SK-N-SH (cell line): ENCODE results near the gene RGL4. TPM values are rescaled to one million over a fixed set of nuclear protein-coding genes. Genes with fewer than 3 reads are reported as not detected.

Source experiments
- CTCF ChIA-PET: fragments of 300-600, 350-600 bp; formaldehyde crosslinking; extraction: SDS; loops from one replicate; lab custom pipeline; 2021; lab: Yijun Ruan, JAX
- POLR2A ChIA-PET: fragments of 350-600 bp; sonication (Branson Sonifier 250); formaldehyde crosslinking; extraction: SDS; loops from one replicate; lab custom pipeline; 2020; ENCODE audit warnings: antibody characterized with exemption, inconsistent platforms; lab: Yijun Ruan, JAX
- DNase-seq: peaks from one replicate; pipeline ENCODE4 v3.0.0; 2012
- H2AFZ ChIP-seq: fragments of 200-600 bp; sonication (generic); 2 replicates; pipeline ENCODE4 v1.8.1; 2016; ENCODE audit warnings: antibody characterized with exemption, mild to moderate bottlenecking, low read depth
- H3F3A ChIP-seq: fragments of 200-600 bp; sonication (generic); replicated peaks from 2 replicates; pipeline ENCODE3; 2016; ENCODE audit warnings: antibody characterized with exemption, mild to moderate bottlenecking; ENCODE audit not compliant: insufficient read depth
- H3K27ac ChIP-seq, 2 experiments: fragments of 200-500 bp in 1 of 2; fragments of 200-600 bp in 1 of 2; sonication (Bioruptor generic) in 1 of 2; sonication (generic), shearing (Covaris generic) in 1 of 2; 2 replicates each; pipeline versions ENCODE4 v1.5.1 to v1.6.1; 2014 to 2016; ENCODE audit warnings: low read depth in 2 of 2, inconsistent platforms in 1 of 2, low read length in 1 of 2, mild to moderate bottlenecking in 1 of 2, mixed read lengths in 1 of 2
- H3K27me3 ChIP-seq: fragments of 200-600 bp; sonication (generic), shearing (Covaris generic); 2 replicates; pipeline ENCODE4 v1.6.1; 2016; ENCODE audit warnings: mixed run types; ENCODE audit not compliant: insufficient read depth
- H3K36me3 ChIP-seq, 2 experiments: fragments of 200-500 bp in 1 of 2; fragments of 200-600 bp in 1 of 2; sonication (Bioruptor generic) in 1 of 2; sonication (generic) in 1 of 2; replicated peaks in 1 of 2; 2 replicates each; pipeline versions ENCODE3 to v1.5.1; 2014 to 2016; ENCODE audit warnings: low read length in 1 of 2, mild to moderate bottlenecking in 1 of 2; ENCODE audit not compliant: insufficient read depth in 2 of 2, control insufficient read depth in 1 of 2
- H3K4me1 ChIP-seq, 2 experiments: fragments of 200-500 bp in 1 of 2; fragments of 200-600 bp in 1 of 2; sonication (Bioruptor generic) in 1 of 2; sonication (generic), shearing (Covaris generic) in 1 of 2; 2 replicates each; pipeline versions ENCODE4 v1.5.1 to v1.6.1; 2014 to 2016; ENCODE audit warnings: low read depth in 1 of 2, low read length in 1 of 2, mixed run types in 1 of 2; ENCODE audit not compliant: insufficient read depth in 2 of 2, control insufficient read depth in 1 of 2
- H3K4me2 ChIP-seq: fragments of 200-600 bp; sonication (generic), shearing (Covaris generic); 2 replicates; pipeline ENCODE4 v1.6.1; 2017; ENCODE audit warnings: mixed run types
- H3K4me3 ChIP-seq, 2 experiments: fragments of 200-500 bp in 1 of 2; fragments of 200-600 bp in 1 of 2; sonication (Bioruptor generic) in 1 of 2; sonication (generic), shearing (Covaris generic) in 1 of 2; 2 replicates each; pipeline versions ENCODE4 v1.5.1 to v1.8.1; 2014 to 2016; ENCODE audit warnings: low read depth in 2 of 2, inconsistent platforms in 1 of 2, low read length in 1 of 2, mild to moderate bottlenecking in 1 of 2, mixed read lengths in 1 of 2, moderate library complexity in 1 of 2
- H3K79me2 ChIP-seq: fragments of 200-600 bp; sonication (generic); 2 replicates; pipeline ENCODE4 v1.8.1; 2017; ENCODE audit warnings: mild to moderate bottlenecking; ENCODE audit not compliant: insufficient read depth
- H3K9ac ChIP-seq: fragments of 200-600 bp; sonication (generic); 2 replicates; pipeline ENCODE4 v1.6.1; 2017; ENCODE audit warnings: mixed run types
- H3K9me2 ChIP-seq: fragments of 200-600 bp; sonication (generic); 2 replicates; pipeline ENCODE4 v1.6.1; 2017; ENCODE audit warnings: mixed run types
- H3K9me3 ChIP-seq: fragments of 200-600 bp; sonication (generic); 2 replicates; pipeline ENCODE4 v1.6.1; 2017; ENCODE audit warnings: mixed run types, mild to moderate bottlenecking, moderate library complexity
- H4K20me1 ChIP-seq: fragments of 200-600 bp; sonication (generic); 2 replicates; pipeline ENCODE4 v1.6.1; 2017; ENCODE audit warnings: mild to moderate bottlenecking, mixed run types; ENCODE audit not compliant: insufficient read depth
- CHD2 ChIP-seq: fragments of 150-350 bp; IDR thresholded peaks from 2 replicates; pipeline ENCODE4 v1.6.1; 2018; ENCODE audit warnings: low read length; ENCODE audit not compliant: partially characterized antibody
- CTCF ChIP-seq: fragments of 200-600 bp; sonication (generic); IDR thresholded peaks from 2 replicates; pipeline ENCODE4 v1.6.1; 2017; ENCODE audit warnings: antibody characterized with exemption, mild to moderate bottlenecking, moderate library complexity
- ELF1 ChIP-seq: IDR thresholded peaks from 2 replicates; pipeline ENCODE4 v1.4.0; 2012
- EZH2phosphoT487 ChIP-seq: fragments of 200-600 bp; sonication (generic); IDR thresholded peaks from 2 replicates; pipeline ENCODE4 v1.6.1; 2017; ENCODE audit warnings: low read depth, mixed run types, mild to moderate bottlenecking, antibody characterized with exemption, moderate library complexity, borderline replicate concordance
- FOSL2 ChIP-seq: IDR thresholded peaks from 2 replicates; pipeline ENCODE4 v1.4.0; 2012; ENCODE audit warnings: low read depth, mild to moderate bottlenecking, moderate library complexity, borderline replicate concordance
- FOXJ3 ChIP-seq: sonication (generic); formaldehyde crosslinking; IDR thresholded peaks from 2 replicates; pipeline ENCODE4 v1.5.1; 2020; ENCODE audit warnings: mild to moderate bottlenecking, missing genetic modification reagents
- GABPA ChIP-seq: IDR thresholded peaks from 2 replicates; pipeline ENCODE4 v1.4.0; 2012; ENCODE audit warnings: low read depth, mild to moderate bottlenecking
- JUND ChIP-seq: IDR thresholded peaks from 2 replicates; pipeline ENCODE4 v1.4.0; 2012
- MAX ChIP-seq: IDR thresholded peaks from 2 replicates; pipeline ENCODE4 v1.4.0; 2012; ENCODE audit warnings: low read depth
- MEF2A ChIP-seq: IDR thresholded peaks from 2 replicates; pipeline ENCODE4 v1.4.0; 2012; ENCODE audit warnings: low read depth, borderline replicate concordance
- MXI1 ChIP-seq: IDR thresholded peaks from 2 replicates; pipeline ENCODE4 v1.6.1; 2012; ENCODE audit warnings: mild to moderate bottlenecking, low read depth, low read length, improper control_type of control experiment
- NFIC ChIP-seq: IDR thresholded peaks from 2 replicates; pipeline ENCODE4 v1.4.0; 2012; ENCODE audit warnings: borderline replicate concordance
- POLR2AphosphoS5 ChIP-seq: IDR thresholded peaks from 2 replicates; pipeline ENCODE4 v1.6.1; 2012; ENCODE audit warnings: low read depth, low read length
- RAD21 ChIP-seq: IDR thresholded peaks from 2 replicates; pipeline ENCODE4 v1.6.1; 2012; ENCODE audit warnings: mild to moderate bottlenecking, low read length
- RFX5 ChIP-seq: IDR thresholded peaks from 2 replicates; pipeline ENCODE4 v1.6.1; 2012; ENCODE audit warnings: mild to moderate bottlenecking, improper control_type of control experiment, low read length
- RXRA ChIP-seq: IDR thresholded peaks from 2 replicates; pipeline ENCODE4 v1.4.0; 2012; ENCODE audit warnings: low read depth, mild to moderate bottlenecking, borderline replicate concordance
- TAF1 ChIP-seq: IDR thresholded peaks from 2 replicates; pipeline ENCODE4 v1.6.1; 2012; ENCODE audit warnings: low read depth, mild to moderate bottlenecking, low read length, moderate library complexity, borderline replicate concordance
- YY1 ChIP-seq: IDR thresholded peaks from 2 replicates; pipeline ENCODE4 v1.4.0; 2012; ENCODE audit warnings: low read depth, mild to moderate bottlenecking
- ZBTB33 ChIP-seq: IDR thresholded peaks from 2 replicates; pipeline ENCODE4 v1.4.0; 2012; ENCODE audit warnings: low read depth, borderline replicate concordance
- WGBS: methylation state at CpG from one replicate; pipeline ENCODE4 v1.1.6; 2017; ENCODE audit warnings: low lambda C conversion rate; 5-methylcytosine and 5-hydroxymethylcytosine counted together
- polyA plus RNA-seq, 3 experiments: library from polyadenylated mRNA; depleted of rRNA; stranded (reverse); fragments of >200 nt; gene quantifications; 2 replicates each; pipeline ENCODE4 v1.2.3, GENCODE V29; 2012

RGL4 gene
- polyA plus RNA-seq, 1 of the 3 experiments (the other 2 are of a cell fraction) = not detected

- H4K20me1 ChIP-seq = no peaks in the 10 kb centered on the region
- no peak overlapping the region for H2AFZ ChIP-seq
- no peak overlapping the region for H3K9ac ChIP-seq
- H3K4me2 ChIP-seq = no peak overlapping the region
- no peaks in the 10 kb centered on the region for H3F3A ChIP-seq
- no peaks in the 10 kb centered on the region for H3K79me2 ChIP-seq
- DNase-seq = no peak
- ChIA-PET POLR2A (no interaction called here), CTCF (no interaction called here)
- peaks cover 0 to 13% of the 10 kb centered on the region in 2 experiments; a peak in 1 of 4 replicates for H3K4me1 ChIP-seq
- H3K36me3 ChIP-seq = peaks cover 4 to 16% of the 10 kb centered on the region in 2 experiments
- H3K27ac ChIP-seq = no peak overlapping the region
- no peaks in the 10 kb centered on the region for H3K27me3 ChIP-seq
- H3K9me3 ChIP-seq = no peaks in the 10 kb centered on the region
- no peak overlapping the region for H3K4me3 ChIP-seq
- no peaks in the 10 kb centered on the region for H3K9me2 ChIP-seq
- TF ChIP-seq TAF1 (no peak), CTCF (no peak), NFIC (no peak), JUND (no peak), MEF2A (no peak), RAD21 (no peak), ELF1 (no peak), RFX5 (no peak), MAX (no peak)
- 78% methylated on average over 7 of the region's 9 CpGs for WGBS
These were observed 2.2 kb upstream of the RGL4 start for GRCh38 chr22:23688571-23688970.

GRCh38 chr22:23689414-23689813 lies 1.4 kb upstream of the RGL4 start:
- Histone ChIP-seq H3K4me1 (peaks cover 0 to 10% of the 10 kb centered on the region in 2 experiments; a peak in 1 of 4 replicates), H3K27ac (no peak overlapping the region), H3K9ac (no peak overlapping the region), H3K36me3 (peaks cover 4 to 24% of the 10 kb centered on the region in 2 experiments), H2AFZ (no peak overlapping the region), H4K20me1 (no peaks in the 10 kb centered on the region), H3K4me3 (no peak overlapping the region), H3K27me3 (no peaks in the 10 kb centered on the region), H3K79me2 (no peaks in the 10 kb centered on the region), H3K9me2 (no peaks in the 10 kb centered on the region), H3K9me3 (no peaks in the 10 kb centered on the region), H3K4me2 (no peak overlapping the region), H3F3A (no peaks in the 10 kb centered on the region)
- WGBS = 100% methylated on average over 6 of the region's 7 CpGs
- no peak for TF ChIP-seq TAF1
- TF ChIP-seq ZBTB33 = no peak
- no peak for TF ChIP-seq MEF2A
- TF ChIP-seq FOXJ3 = no peak
- TF ChIP-seq YY1 = no peak
- no peak for TF ChIP-seq MAX
- no peak for TF ChIP-seq FOSL2
- no peak for TF ChIP-seq MXI1
- TF ChIP-seq EZH2phosphoT487 = no peak
- TF ChIP-seq JUND = no peak
- no peak for TF ChIP-seq POLR2AphosphoS5
- no peak for TF ChIP-seq CHD2
- TF ChIP-seq CTCF = no peak
- TF ChIP-seq GABPA = no peak
- TF ChIP-seq RXRA = no peak
- no peak for DNase-seq
- POLR2A ChIA-PET = no interaction called here
- CTCF ChIA-PET = no interaction called here
